HepG2 (cell line): ENCODE results near the gene ASH1L. TPM values are rescaled to one million over a fixed set of nuclear protein-coding genes. Genes with fewer than 3 reads are reported as not detected.
"Not testable (repeated sequence)": the region's sequence is repeated elsewhere in the genome, so short reads cannot be mapped to it uniquely, and the experiment has no call there.

Source experiments
- ATAC-seq: fragments of 200-7000 bp; cut with Tn5 transposase; 3 replicates; pipeline ENCODE4 v1.9.1; 2020; ENCODE audit warnings: mild to moderate bottlenecking, moderate library complexity
- BruUV-seq: library from RNA; stranded (reverse); fragments of 400-500 nt; replicated peaks from 2 replicates; lab custom pipeline; 2021; lab: Mats Ljungman, UMichigan
- CTCF ChIA-PET: fragments of 300-600 bp; formaldehyde crosslinking; extraction: SDS; loops from one replicate; lab custom pipeline; 2021; ENCODE audit warnings: low total read pairs, inconsistent platforms, low intra/inter-chr PET ratio; lab: Yijun Ruan, JAX
- POLR2A ChIA-PET: fragments of 350-600 bp; sonication (Branson Sonifier 250); formaldehyde crosslinking; loops from one replicate; lab custom pipeline; 2020; ENCODE audit warnings: antibody characterized with exemption, inconsistent platforms; lab: Yijun Ruan, JAX
- DNase-seq: peaks from one replicate; pipeline ENCODE4 v3.0.0-alpha.2; 2015; ENCODE audit warnings: low spot score
- FAIRE-seq: peaks from 3 replicates; lab custom pipeline; 2011; peaks lifted over from hg19 to GRCh38; lab: Jason Lieb, UNC
- H2AFZ ChIP-seq: one replicate; pipeline ENCODE4 v1.6.1; 2011; ENCODE audit warnings: low read length, inconsistent platforms
- H3K27ac ChIP-seq: fragments of 300-600 bp; 3 replicates; pipeline ENCODE4 v1.8.0; 2011; ENCODE audit warnings: mixed run types, mild to moderate bottlenecking, mixed read lengths, low read length, inconsistent platforms; ENCODE audit not compliant: insufficient read depth; ENCODE audit errors: extremely low read length
- H3K27me3 ChIP-seq, 2 experiments: fragments of 200-600 bp in 1 of 2; 2 replicates in 1 of 2; 3 replicates in 1 of 2; pipeline versions ENCODE4 v1.6.0 to v1.8.0; 2011; ENCODE audit warnings: low read length in 2 of 2, mild to moderate bottlenecking in 2 of 2, moderate library complexity in 2 of 2, inconsistent platforms in 1 of 2; ENCODE audit not compliant: insufficient read depth in 2 of 2, control insufficient read depth in 1 of 2
- H3K36me3 ChIP-seq, 2 experiments: fragments of 200-600 bp in 1 of 2; replicated peaks in 1 of 2; 2 replicates in 1 of 2; 3 replicates in 1 of 2; pipeline versions ENCODE4 v1.5.1 to v1.8.0; 2011; ENCODE audit warnings: low read length in 2 of 2, inconsistent platforms in 1 of 2; ENCODE audit not compliant: insufficient read depth in 2 of 2, control insufficient read depth in 1 of 2
- H3K4me1 ChIP-seq: 2 replicates; pipeline ENCODE4 v1.5.1; 2012; ENCODE audit warnings: low read length, inconsistent platforms; ENCODE audit not compliant: insufficient read depth
- H3K4me2 ChIP-seq: 2 replicates; pipeline ENCODE4 v1.6.0; 2011; ENCODE audit warnings: low read depth, low read length, inconsistent platforms
- H3K4me3 ChIP-seq, 3 experiments: fragments of 200-600 bp in 1 of 3; sonication (generic), shearing (Covaris generic) in 1 of 3; replicated peaks in 1 of 3; 2 replicates each; pipeline ENCODE4 v1.5.1; 2011 to 2016; ENCODE audit warnings: low read length in 3 of 3, inconsistent platforms in 2 of 3, low read depth in 2 of 3, mild to moderate bottlenecking in 2 of 3, control low read depth in 1 of 3, mixed read lengths in 1 of 3; ENCODE audit not compliant: insufficient read depth in 1 of 3
- H3K79me2 ChIP-seq: one replicate; pipeline ENCODE4 v1.6.1; 2011; ENCODE audit warnings: low read length, inconsistent platforms; ENCODE audit not compliant: insufficient read depth
- H3K9ac ChIP-seq: 2 replicates; pipeline ENCODE4 v1.6.0; 2011; ENCODE audit warnings: mild to moderate bottlenecking, low read depth, low read length, inconsistent platforms; ENCODE audit not compliant: insufficient read depth
- H3K9me3 ChIP-seq: 2 replicates; pipeline ENCODE4 v1.5.1; 2012; ENCODE audit warnings: mild to moderate bottlenecking, low read length
- H4K20me1 ChIP-seq: 2 replicates; pipeline ENCODE4 v1.6.0; 2011; ENCODE audit warnings: inconsistent platforms, mild to moderate bottlenecking, low read length, moderate library complexity; ENCODE audit not compliant: insufficient read depth
- WGBS: methylation state at CpG from one replicate; pipeline ENCODE4 v1.1.6; 2017; ENCODE audit warnings: low lambda C conversion rate; 5-methylcytosine and 5-hydroxymethylcytosine counted together
- in situ Hi-C: cut with HindIII; loops from 2 replicates; pipeline ENCODE4 v1.10.0; 2017; ENCODE audit warnings: low pct_unique_long_range_greater_than_20kb; ENCODE audit not compliant: extremely low pct_ligation_motif_present
- intact Hi-C: fragments of 100-400 bp; cut with micrococcal nuclease; formaldehyde crosslinking; loops from one replicate; pipeline ENCODE4 v1.10.0; 2022; ENCODE audit not compliant: unreplicated experiment
- polyA plus RNA-seq, 8 experiments: library from polyadenylated mRNA; depleted of rRNA in 3 of 8; stranded (reverse) in 7 of 8; unstranded in 1 of 8; fragments of >200 nt; fragmentation: Illumina TruSeq in 4 of 8; extraction: Trizol in 4 of 8; gene quantifications; 2 replicates each; pipeline versions ENCODE4 v1.2.1 to v1.2.3, GENCODE V29; 2011 to 2016; ENCODE audit warnings: low read depth in 4 of 8, missing spikeins in 1 of 8, mixed read lengths in 1 of 8; ENCODE audit not compliant: insufficient read depth in 1 of 8
- total RNA-seq, 5 experiments: library from RNA; depleted of rRNA; stranded (reverse); fragments of >200 nt; fragmentation: Illumina TruSeq; extraction: Trizol; gene quantifications; 2 replicates each; pipeline ENCODE4 v1.2.3, GENCODE V29; 2016; ENCODE audit warnings: low read depth in 1 of 5

Gene ASH1L
- total and polyA plus RNA-seq, 2 of the 13 experiments (the other 11 are each of a cell fraction or from before 2014, with no cell fraction given): 10.2 to 15.3 TPM

GRCh38 chr1:155433831-155434389 is 128.7 kb downstream of the ASH1L start:
- ATAC-seq, CTCF ChIA-PET, H4K20me1 ChIP-seq, H3K4me3 ChIP-seq, POLR2A ChIA-PET, H3K4me2 ChIP-seq, H3K9ac ChIP-seq, H3K79me2 ChIP-seq, H3K4me1 ChIP-seq, H3K27ac ChIP-seq, H3K27me3 ChIP-seq, intact Hi-C loops, DNase-seq, BruUV-seq, FAIRE-seq, in situ Hi-C loops, H3K9me3 ChIP-seq, H2AFZ ChIP-seq: not testable (repeated sequence)
- peaks cover 2 to 39% of the 10 kb centered on the region in 2 experiments; a peak in 3 of 5 replicates for H3K36me3 ChIP-seq
- WGBS: 97% methylated on average over 14 of the region's 14 CpGs

- H3K4me3 ChIP-seq, H3K4me1 ChIP-seq, H3K27me3 ChIP-seq, H3K79me2 ChIP-seq, POLR2A ChIA-PET, H3K27ac ChIP-seq, CTCF ChIA-PET, in situ Hi-C loops, H3K9me3 ChIP-seq, BruUV-seq, FAIRE-seq, ATAC-seq, H4K20me1 ChIP-seq, H3K9ac ChIP-seq, H2AFZ ChIP-seq, intact Hi-C loops, DNase-seq, H3K4me2 ChIP-seq: not testable (repeated sequence)
- WGBS: over 99% methylated on average over 14 of the region's 23 CpGs
- peaks cover 2 to 33% of the 10 kb centered on the region in 2 experiments; a peak in 3 of 5 replicates for H3K36me3 ChIP-seq
Measured at GRCh38 chr1:155433128-155433830, 129.3 kb downstream of the ASH1L start.
